Endothelial cell of umbilical vein (primary cell): Measurements from ENCODE around the gene LIN54. TPM values are rescaled to one million over a fixed set of nuclear protein-coding genes. Genes with fewer than 3 reads are reported as not detected.

Source experiments
- BruUV-seq: library from RNA; stranded (reverse); fragments of 400-500 nt; replicated peaks from 2 replicates; lab custom pipeline; 2021; lab: Mats Ljungman, UMichigan
- CTCF ChIA-PET: fragments of 300-600, 350-600 bp; sonication (Branson Sonifier 250); formaldehyde crosslinking; loops from one replicate; lab custom pipeline; 2021; ENCODE audit warnings: antibody characterized with exemption, inconsistent platforms; lab: Charles Lee
- POLR2A ChIA-PET: fragments of 300-600, 350-600 bp; sonication (Branson Sonifier 250); formaldehyde crosslinking; loops from one replicate; lab custom pipeline; 2021; ENCODE audit warnings: antibody characterized with exemption, inconsistent platforms; lab: Charles Lee
- DNase-seq: peaks from one replicate; pipeline ENCODE4 v3.0.0-alpha.2; 2011; ENCODE audit warnings: low read depth, low spot score
- FAIRE-seq: peaks from 2 replicates; lab custom pipeline; 2011; peaks lifted over from hg19 to GRCh38; lab: Jason Lieb, UNC
- H2AFZ ChIP-seq: 2 replicates; pipeline ENCODE4 v1.6.0; 2012; ENCODE audit warnings: low read depth, low read length, control low read depth, inconsistent platforms
- H3K27ac ChIP-seq: 2 replicates; pipeline ENCODE4 v1.5.1; 2011; ENCODE audit warnings: low read depth, mild to moderate bottlenecking, control low read depth, low read length, moderate library complexity; ENCODE audit not compliant: insufficient read depth
- H3K27me3 ChIP-seq, 2 experiments: 2 replicates each; pipeline versions ENCODE4 v1.6.0 to v1.6.1; 2011; ENCODE audit warnings: low read length in 2 of 2, mixed read lengths in 1 of 2; ENCODE audit not compliant: control insufficient read depth in 2 of 2, insufficient read depth in 2 of 2
- H3K36me3 ChIP-seq, 2 experiments: 2 replicates in 1 of 2; 3 replicates in 1 of 2; pipeline ENCODE4 v1.5.1; 2011; ENCODE audit warnings: low read length in 2 of 2, mild to moderate bottlenecking in 1 of 2, moderate library complexity in 1 of 2; ENCODE audit not compliant: control insufficient read depth in 2 of 2, insufficient read depth in 2 of 2; ENCODE audit errors: extremely low read depth in 1 of 2
- H3K4me1 ChIP-seq: 3 replicates; pipeline ENCODE4 v1.5.1; 2011; ENCODE audit warnings: mild to moderate bottlenecking, low read length; ENCODE audit not compliant: control insufficient read depth, insufficient read depth; ENCODE audit errors: extremely low read depth
- H3K4me2 ChIP-seq: 2 replicates; pipeline ENCODE4 v1.6.1; 2011; ENCODE audit warnings: low read length, control low read depth, mixed read lengths; ENCODE audit not compliant: insufficient read depth
- H3K4me3 ChIP-seq, 3 experiments: fragments of 200-600 bp in 1 of 3; sonication (generic), shearing (Covaris generic) in 1 of 3; replicated peaks in 1 of 3; 2 replicates each; pipeline ENCODE4 v1.5.1; 2011 to 2016; ENCODE audit warnings: control low read depth in 3 of 3, low read length in 3 of 3, mild to moderate bottlenecking in 2 of 3, inconsistent platforms in 1 of 3, low read depth in 1 of 3, moderate library complexity in 1 of 3; ENCODE audit not compliant: insufficient read depth in 1 of 3
- H3K79me2 ChIP-seq: 2 replicates; pipeline ENCODE4 v1.6.0; 2012; ENCODE audit warnings: low read length, inconsistent platforms; ENCODE audit not compliant: control insufficient read depth, insufficient read depth
- H3K9ac ChIP-seq: replicated peaks from 2 replicates; pipeline ENCODE3; 2011; ENCODE audit warnings: low read length, control low read depth; ENCODE audit not compliant: insufficient read depth; ENCODE audit errors: extremely low read depth
- H3K9me1 ChIP-seq: replicated peaks from 3 replicates; pipeline ENCODE4 v1.6.0; 2011; ENCODE audit warnings: mild to moderate bottlenecking, low read length; ENCODE audit not compliant: control insufficient read depth, insufficient read depth; ENCODE audit errors: extremely low read depth
- H3K9me3 ChIP-seq: replicated peaks from 2 replicates; pipeline ENCODE4 v1.5.1; 2012; ENCODE audit warnings: low read length, inconsistent platforms; ENCODE audit not compliant: control insufficient read depth, insufficient read depth
- H4K20me1 ChIP-seq: replicated peaks from 2 replicates; pipeline ENCODE3; 2011; ENCODE audit warnings: mild to moderate bottlenecking, low read length; ENCODE audit not compliant: control insufficient read depth, insufficient read depth; ENCODE audit errors: extremely low read depth
- GATA2 ChIP-seq: IDR thresholded peaks from 2 replicates; pipeline ENCODE4 v1.7.0; 2011; ENCODE audit warnings: low read depth, mild to moderate bottlenecking, moderate library complexity, mixed read lengths, low read length; ENCODE audit not compliant: insufficient read length, insufficient read depth
- dilution Hi-C: fragments of 300-500 bp; cut with MboI; formaldehyde crosslinking; loops from one replicate; pipeline ENCODE4 v1.15.0; 2019; ENCODE audit warnings: low sequenced_read_pairs; ENCODE audit not compliant: extremely low pct_ligation_motif_present
- intact Hi-C: fragments of 100-400 bp; cut with micrococcal nuclease; formaldehyde crosslinking; loops from one replicate; pipeline ENCODE4 v1.10.0; 2022
- polyA plus RNA-seq, 4 experiments: library from polyadenylated mRNA; depleted of rRNA in 3 of 4; stranded (reverse) in 3 of 4; unstranded in 1 of 4; fragments of >200 nt; gene quantifications; 2 replicates each; pipeline versions ENCODE4 v1.2.1 to v1.2.3, GENCODE V29; 2011 to 2012; ENCODE audit warnings: missing spikeins in 1 of 4
- small RNA-seq: library from RNA; depleted of rRNA; stranded (forward); fragments of <200 nt; gene quantifications from one replicate; pipeline ENCODE3, GENCODE V24; 2012; ENCODE audit warnings: low replicate concordance, low read depth; ENCODE audit not compliant: insufficient read depth, insufficient read length
- total RNA-seq: library from RNA; stranded (reverse); gene quantifications from 2 replicates; pipeline ENCODE4 v1.2.3, GENCODE V29; 2021

LIN54 gene
- total and polyA plus RNA-seq, 2 donors (not counting 3 experiments of a cell fraction or from before 2014, with no cell fraction given) = 6.2 to 15.7 TPM

GRCh38 chr4:82885410-82885809, 125.2 kb downstream of the LIN54 start:
- Histone ChIP-seq H3K79me2 (peaks cover 99% of the 10 kb centered on the region), H4K20me1 (peaks cover 22% of the 10 kb centered on the region), H3K27me3 (no peaks in the 10 kb centered on the region), H3K27ac (no peak overlapping the region), H2AFZ (no peak overlapping the region), H3K9me1 (no peaks in the 10 kb centered on the region), H3K9ac (no peak overlapping the region), H3K4me2 (no peak overlapping the region), H3K4me3 (no peak overlapping the region), H3K4me1 (peaks cover 16% of the 10 kb centered on the region), H3K9me3 (no peaks in the 10 kb centered on the region), H3K36me3 (peaks cover 0 to 6% of the 10 kb centered on the region in 2 experiments)
- dilution Hi-C loops (no loop called here), intact Hi-C loops (no loop called here)
- ChIA-PET CTCF (interaction anchor here (0.7 to 5.2 kb wide), 5 partner anchors 14 to 399 kb away, joined by 3 to 21 read pairs (median 3); partner anchors contain the start of genes COQ2 and THAP9), POLR2A (no interaction called here)
- TF ChIP-seq GATA2 = no peak
- DNase-seq = no peak
- no TSS peak for BruUV-seq
- FAIRE-seq = no peak

Small RNA genes within 50 kb of the gene (small RNA-seq; reads per million reads assigned to genes)
- gene RF00019 (not detected), gene RNU6-615P (not detected)

Other genes starting within 250 kb of the LIN54 start
- gene SCD5, start 212.0 kb downstream of the LIN54 start, total RNA-seq = 35.8 and 38.4 TPM in 2 replicates
- 35.2 and 38.5 TPM in 2 replicates for gene SCD5, start 212.0 kb downstream of the LIN54 start, polyA plus RNA-seq
- gene SEC31A, start 119.7 kb downstream of the LIN54 start, total RNA-seq = 290 and 301 TPM in 2 replicates
- 226 and 252 TPM in 2 replicates for gene SEC31A, start 119.7 kb downstream of the LIN54 start, polyA plus RNA-seq
- 1.7 and 3.2 TPM in 2 replicates for gene THAP9, start 110.1 kb downstream of the LIN54 start, total RNA-seq
- 0.86 and 0.99 TPM in 2 replicates for gene THAP9, start 110.1 kb downstream of the LIN54 start, polyA plus RNA-seq
- 47.3 and 53.0 TPM in 2 replicates for gene COPS4, start 24.4 kb upstream of the LIN54 start, total RNA-seq
- 29.8 and 30.7 TPM in 2 replicates for gene COPS4, start 24.4 kb upstream of the LIN54 start, polyA plus RNA-seq
- gene PLAC8, start 103.9 kb upstream of the LIN54 start, total RNA-seq = 5.7 and 12.1 TPM in 2 replicates
- gene PLAC8, start 103.9 kb upstream of the LIN54 start, polyA plus RNA-seq = 4.1 and 4.9 TPM in 2 replicates